Mammary epithelial cell (primary cell): ENCODE data around the gene INSR.

Experiments used
- CTCF ChIP-seq, 2 donors: IDR thresholded peaks in 1 of 2; conservative IDR thresholded peaks in 1 of 2; 2 replicates each; pipeline ENCODE4 v1.5.1; 2011 to 2012; ENCODE audit warnings: inconsistent platforms in 2 of 2, low read length in 2 of 2, mild to moderate bottlenecking in 2 of 2, control low read depth in 1 of 2, low read depth in 1 of 2; ENCODE audit not compliant: insufficient read depth in 1 of 2; ENCODE audit errors: extremely low read depth in 1 of 2
- EZH2 ChIP-seq: IDR thresholded peaks from 2 replicates; pipeline ENCODE4 v1.6.1; 2012; ENCODE audit warnings: low read length, inconsistent platforms, borderline replicate concordance

GRCh38 chr19:7342143-7342542 is 47.9 kb upstream of the INSR start:
- no peak for TF ChIP-seq CTCF (conservative IDR thresholded peaks at IDR 0.05 in 1 of 2, IDR thresholded peaks at IDR 0.05 in 1 of 2; ENCODE audit: extremely low read depth in 1 of 2, insufficient read depth in 1 of 2, low read depth in 1 of 2, low read length in 2 of 2)
- no peak for TF ChIP-seq EZH2
